NAMALWA (cell line): ENCODE measurements around the gene PRM3.
A peak's percentile ranks its signal among the peaks of the same experiment; 100 is the strongest.

Source experiments
- DNase-seq: peaks from one replicate; pipeline ENCODE4 v3.0.0-alpha.2; 2015; ENCODE audit warnings: low spot score

PRM3 gene

DNA sequence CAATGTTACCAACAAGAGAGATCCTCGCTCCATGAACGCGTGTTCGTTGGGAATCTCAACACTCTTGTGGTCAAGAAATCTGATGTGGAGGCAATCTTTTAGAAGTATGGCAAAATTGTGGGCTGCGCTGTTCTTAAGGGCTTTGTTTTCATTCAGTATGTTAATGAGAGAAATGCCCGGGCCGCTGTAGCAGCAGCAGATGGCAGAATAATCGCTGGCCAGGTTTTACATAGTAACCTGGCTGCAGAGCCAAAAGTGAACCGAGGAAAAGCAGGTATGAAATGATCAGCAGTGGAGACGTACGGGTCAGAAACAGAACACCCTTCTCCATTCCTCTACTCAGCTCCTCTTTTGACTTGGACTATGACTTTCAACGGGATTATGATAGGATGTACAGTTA, 30.8 kb downstream of the PRM3 start:
- no peak for DNase-seq

DNA sequence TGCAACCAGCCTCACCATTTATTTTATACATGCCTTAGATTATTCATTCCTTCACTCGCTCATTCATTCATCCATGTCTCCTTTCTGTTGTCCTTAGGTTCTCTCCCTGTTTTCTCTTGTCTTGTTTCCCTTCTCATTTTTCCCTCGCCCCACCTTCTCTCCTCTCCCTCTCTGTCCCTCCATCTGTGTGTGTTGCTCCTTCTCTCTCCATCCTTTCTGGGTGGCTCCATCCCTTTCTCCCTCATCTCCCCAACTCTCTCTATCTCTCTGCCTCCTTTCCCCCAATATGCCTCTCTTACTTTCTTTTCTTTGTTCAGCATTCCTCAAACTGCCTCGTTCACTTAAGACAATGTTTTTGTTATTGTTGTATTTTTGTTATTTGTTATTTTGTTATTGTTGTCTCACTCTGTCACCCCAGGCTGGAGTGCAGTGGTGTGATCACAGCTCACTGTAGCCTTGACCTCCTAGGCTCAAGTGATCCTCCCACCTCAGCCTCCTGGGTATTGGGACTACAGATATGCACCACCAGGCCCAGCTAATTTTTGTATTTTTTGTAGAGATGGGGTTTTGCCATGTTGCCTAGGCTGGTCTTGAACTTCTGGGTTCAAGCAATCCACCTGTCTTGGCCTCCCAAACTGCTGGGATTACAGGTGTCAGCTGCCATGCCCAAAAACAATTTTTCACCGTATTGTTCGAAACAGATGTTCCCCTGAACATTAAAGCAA, 31.8 kb downstream of the PRM3 start:
- DNase-seq: no peak

DNA sequence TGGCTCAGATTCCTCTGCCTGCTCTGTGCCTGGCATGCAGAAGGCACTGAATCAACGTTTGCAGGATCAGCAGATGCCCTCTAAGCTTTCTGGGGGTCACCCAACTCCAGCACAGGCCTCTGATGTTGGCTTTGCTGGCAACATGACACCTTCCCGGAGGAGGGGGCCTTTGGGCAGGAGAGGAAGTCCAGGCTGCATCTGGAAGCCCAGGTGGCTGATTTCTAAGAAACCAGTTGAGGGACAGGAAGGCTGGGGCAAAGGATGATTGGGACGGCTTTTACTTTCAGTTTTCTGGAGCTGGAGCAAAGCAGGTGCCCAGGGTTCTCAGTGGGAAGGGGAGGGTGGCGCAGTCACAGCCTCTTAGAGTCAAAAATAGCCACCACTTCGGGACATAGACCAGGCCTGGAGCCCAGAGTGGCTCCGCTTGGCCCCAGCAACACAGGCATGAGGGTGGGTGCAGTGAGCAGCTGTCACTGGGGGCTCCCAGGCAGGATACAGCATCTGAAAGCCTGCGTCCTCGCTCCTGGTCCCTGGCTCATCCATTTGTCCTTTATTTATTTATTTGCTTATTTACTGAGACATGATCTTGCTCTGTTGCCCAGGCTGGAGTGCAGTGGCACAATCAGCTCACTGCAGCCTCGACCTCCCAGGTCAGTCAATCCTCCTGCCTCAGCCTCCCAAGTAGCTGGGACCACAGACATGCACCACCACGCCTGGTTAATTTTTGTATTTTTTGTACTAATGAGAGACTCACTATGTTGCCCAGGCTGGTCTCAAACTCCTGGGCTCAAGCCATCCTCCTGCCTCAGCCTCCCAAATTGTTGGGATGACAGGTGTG, 32.6 kb downstream of the PRM3 start:
- no peak for DNase-seq

DNA sequence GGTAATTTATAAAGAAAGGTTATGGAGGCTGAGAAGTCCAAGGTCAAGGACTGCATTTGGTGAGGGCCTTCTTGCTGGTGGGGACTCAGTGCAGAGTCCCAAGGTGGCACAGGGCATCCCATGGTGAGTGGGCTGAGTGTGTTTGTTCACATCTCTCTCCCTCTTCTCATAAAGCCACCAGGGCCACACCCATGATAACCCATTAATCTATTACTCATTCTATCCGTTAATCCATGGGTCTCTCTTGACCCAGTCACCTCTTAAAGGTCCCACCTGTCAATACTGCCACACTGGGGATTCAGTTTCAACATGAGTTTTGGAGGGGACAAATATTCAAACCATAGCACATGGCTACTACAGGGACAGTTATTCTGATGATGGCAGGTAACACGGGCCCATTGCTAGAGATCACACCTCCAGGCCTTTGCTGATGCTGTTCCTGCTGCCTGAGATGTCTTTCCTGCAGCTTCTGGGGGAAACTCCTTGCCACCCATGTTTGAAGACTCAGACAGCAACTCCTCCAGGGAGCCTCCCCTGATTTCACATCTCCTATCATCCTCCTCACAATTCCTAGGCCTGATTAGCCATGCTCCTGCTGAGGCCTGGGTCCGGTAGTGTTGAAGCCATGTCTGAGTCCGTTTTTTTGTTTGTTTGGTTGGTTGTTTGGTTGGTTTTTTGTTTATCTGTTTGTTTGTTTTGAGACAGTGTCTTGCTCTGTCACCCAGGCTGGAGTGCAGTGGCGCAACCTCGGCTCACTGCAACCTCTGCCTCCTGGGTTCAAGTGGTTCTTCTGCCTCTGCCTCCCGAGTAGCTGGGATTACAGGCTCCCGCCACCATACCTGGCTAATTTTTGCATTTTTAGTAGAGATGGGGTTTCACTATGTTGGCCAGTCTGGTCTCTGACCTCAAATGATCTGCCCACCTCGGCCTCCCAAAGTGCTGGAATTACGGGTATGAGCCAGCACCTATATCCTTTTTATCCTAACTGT, 33.5 kb downstream of the PRM3 start:
- DNase-seq: no peak

DNA sequence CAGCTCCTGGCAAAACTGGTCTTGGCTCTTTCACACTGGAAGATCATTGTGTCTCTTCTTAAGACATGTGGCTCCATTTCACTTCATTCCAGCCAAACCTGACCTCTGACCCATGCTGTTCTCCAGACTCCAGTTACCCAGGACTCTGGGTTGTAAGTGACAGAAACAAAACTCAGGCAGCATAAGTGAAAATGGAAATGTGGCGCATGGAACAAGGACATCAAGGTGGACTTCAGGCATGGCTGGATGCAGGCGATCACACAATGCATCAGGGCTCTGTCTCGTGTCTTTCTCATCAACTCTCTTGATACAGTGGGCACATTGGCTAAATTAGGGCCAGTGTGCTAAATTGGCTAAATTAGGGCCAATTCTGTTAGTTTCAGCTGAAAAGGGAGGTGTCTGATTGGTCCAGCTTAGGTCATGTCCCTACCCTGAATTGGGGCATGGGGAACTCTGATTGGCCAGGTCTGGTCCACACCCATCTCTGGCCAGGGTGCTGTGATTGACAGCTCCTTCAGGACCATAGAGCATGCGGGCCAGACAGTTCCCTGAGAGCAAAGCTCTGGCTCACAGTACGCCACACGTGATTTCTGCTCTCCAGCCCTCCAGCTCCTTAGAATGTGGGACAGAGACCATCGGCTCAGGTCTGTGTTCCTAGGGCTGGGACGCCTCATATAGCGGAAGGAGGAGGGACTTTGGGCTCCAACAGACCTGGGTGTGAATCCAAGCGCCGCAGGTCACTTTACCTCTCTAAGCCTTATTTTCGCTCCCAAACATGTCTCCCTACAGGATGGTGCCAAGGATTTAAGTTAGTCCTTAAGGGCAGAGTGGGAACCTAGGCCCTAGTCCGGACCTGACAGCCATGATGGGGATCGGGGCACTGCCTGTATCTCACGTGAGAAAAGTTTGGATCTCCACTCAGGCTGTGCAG, 34.9 kb downstream of the PRM3 start:
- DNase-seq: peak; percentile 51

DNA sequence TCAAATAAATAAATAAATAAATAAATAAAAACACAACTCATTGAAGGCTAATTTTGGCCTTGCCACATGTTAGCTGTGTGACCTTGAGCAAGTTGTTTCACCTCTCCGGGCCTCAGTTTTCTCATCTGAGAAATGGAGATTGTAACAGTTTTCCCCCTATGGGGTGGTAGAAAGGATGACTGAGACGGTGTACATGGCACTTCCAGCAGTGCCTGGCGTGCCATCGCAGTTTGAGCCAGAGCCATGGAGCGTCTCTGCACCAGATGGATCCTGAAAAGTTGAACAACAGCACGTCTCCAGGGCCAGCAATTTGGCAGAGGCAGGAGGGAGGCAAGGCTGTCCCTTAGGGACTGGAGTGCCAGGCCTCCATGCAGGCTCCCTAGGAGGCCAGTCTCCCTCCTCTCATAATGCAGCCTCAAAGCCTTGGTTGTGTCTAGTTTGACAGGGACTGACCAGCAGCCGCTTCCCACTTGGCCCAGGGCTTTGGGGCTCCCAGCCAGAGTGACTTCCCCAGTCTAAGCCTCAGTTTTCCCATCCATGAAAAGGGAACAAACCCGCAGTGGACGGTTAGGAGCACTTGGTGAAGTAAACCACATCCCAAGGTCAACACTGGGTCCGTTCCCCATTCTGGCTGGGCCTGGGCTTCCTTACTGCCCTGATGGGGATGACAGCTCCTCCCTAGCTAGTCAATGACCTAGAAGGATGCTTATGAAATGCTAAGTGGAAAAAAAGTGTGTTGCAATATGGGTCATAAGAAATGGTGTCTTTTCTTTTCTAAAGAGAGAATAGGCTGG, 36.8 kb downstream of the PRM3 start:
- DNase-seq: no peak

DNA sequence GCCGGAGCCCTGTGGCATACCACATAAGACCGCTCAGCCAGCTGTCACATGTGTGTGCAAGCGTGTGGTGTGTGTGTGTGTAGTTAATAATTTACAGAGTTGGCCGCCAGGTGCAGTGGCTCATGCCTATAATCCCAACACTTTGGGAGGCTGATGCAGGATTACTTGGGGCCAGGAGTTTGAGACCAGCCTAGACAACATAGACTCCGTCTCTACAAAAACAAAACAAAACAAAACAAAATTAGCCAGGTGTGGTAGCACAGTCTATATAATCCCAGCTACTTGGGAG, 37.8 kb downstream of the PRM3 start:
- DNase-seq: no peak

DNA sequence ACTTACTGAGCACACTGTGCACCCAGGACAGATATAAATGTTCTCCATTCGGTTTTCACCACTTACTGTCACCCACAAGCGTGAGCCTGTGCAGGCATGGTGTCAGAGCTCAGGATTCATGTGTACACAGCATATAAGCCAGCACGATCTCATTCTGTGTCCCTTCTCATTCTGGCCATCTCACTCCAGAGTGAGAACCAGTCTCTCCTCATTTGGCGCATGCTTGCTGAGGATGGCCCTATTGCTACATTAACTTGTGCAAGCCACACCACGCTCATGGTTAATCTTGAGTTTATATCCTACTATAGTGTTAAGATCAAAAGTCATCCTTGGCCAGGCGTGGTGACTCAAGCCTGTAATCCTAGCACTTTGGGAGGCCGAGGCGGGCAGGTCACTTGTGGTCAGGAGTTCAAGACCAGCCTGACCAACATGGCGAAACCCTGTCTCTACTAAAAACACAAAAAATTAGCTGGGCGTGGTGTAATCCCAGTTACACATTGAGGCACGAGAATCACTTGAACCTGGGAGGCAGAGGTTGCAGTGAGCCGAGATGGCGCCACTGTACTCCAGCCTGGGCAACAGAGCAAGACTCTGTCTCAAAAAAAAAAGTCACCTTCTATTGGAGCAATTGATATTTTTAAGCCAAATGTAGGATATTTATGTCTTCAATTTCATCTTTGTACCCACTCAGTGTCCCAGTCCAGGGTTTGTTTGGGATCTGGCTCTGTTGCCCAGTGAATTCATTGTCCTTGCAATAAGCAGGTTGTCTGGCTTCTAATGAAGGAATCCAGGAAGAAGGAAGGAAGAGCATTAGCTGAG, 38.3 kb downstream of the PRM3 start:
- DNase-seq: no peak

DNA sequence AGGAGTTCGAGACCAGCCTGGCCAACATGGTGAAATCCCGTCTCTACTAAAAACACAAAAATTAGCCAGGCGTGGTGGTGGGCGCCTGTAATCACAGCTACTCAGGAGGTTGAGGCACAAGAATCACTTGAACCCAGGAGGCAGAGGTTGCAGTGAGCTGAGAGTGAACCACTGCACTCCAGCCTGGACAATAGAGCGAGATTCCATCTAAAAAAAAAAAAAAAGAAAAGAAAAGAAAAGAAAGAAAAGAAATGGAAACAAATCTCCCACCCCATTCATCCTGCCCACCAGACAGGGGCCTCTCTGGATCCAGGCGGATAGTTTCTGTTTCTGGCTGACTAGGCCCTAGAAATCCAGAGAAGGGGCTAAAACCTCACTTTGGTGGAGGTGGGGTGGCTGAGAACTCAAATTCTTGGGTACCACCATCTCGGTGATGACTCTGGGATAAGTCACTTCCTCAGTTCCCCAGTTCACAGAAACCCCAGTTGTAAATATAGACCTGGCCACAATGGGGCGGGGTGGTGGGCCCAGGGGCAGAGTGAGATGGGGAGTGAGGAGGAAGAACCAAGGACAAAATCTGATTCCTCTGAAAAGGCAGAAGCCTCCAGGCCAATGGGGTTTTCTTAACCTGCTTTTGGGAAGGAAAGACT, 39.6 kb downstream of the PRM3 start:
- DNase-seq: no peak

DNA sequence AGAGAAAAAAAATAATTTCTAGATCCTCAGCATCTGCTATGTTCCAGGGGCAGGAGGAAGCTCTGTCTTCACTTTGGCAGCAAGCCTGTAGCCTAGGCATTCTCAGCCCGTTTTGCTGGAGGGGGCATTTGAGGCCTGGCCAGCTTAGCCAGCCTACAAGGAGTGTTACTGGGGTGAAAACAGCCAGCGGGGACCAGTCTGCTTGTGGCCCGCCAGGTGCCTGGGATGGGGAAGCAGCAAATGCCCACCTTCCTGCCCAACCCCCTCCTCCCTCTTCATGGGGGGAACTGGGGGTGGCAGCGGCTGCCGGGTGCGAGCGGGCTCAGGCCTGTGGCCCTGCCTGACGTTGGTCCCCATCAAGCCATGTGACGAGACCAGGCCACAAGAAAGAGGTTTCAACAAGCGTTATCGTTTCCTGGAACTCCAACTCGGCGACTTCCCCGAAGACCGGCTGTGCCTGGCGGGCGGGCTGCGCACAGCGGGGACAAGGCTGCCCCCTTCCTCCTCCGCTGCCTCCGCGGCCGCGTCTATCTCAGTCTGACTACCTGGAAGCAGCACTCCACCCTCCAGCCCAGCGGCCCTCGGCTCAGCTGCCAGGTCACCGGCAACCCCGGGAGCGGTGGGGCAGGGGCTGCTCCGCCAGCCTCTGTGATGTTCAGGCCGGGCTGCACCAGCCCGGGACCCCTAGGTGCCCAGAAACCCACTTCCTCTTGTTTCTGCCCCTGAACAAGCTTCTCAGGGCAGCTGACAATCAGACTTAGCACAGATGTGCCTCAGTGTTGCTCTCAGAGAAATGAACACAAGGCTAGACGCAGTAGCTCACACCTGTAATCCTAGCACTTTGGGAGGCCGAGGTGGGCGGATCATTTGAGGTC, 40.3 kb downstream of the PRM3 start:
- no peak for DNase-seq

DNA sequence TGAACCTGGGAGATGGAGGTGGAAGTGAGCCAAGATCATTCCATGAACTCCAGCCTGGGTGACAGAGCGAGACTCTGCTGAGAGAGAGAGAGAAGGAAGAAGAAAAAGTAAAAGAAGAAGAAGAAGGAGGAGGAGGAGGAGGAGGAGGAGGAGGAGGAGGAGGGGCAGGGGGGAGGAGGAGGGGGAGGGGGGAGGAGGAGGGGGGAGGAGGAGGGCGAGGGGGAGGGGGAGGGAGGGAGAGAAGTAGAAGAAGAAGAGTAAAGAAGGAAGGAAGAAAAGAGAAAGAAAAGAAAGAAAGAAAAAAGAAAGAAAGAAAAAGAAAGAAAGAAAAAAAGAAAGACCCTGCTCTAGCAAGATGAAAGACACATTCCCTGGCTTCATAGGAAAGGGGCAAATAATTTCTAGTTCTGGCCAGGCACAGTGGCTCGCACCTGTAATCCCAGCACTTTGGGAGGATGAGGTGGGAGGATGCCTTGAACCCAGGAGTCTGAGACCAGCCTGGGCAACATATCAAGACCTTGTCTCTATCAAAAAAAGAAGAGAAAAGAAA, 41.1 kb downstream of the PRM3 start:
- DNase-seq: no peak

DNA sequence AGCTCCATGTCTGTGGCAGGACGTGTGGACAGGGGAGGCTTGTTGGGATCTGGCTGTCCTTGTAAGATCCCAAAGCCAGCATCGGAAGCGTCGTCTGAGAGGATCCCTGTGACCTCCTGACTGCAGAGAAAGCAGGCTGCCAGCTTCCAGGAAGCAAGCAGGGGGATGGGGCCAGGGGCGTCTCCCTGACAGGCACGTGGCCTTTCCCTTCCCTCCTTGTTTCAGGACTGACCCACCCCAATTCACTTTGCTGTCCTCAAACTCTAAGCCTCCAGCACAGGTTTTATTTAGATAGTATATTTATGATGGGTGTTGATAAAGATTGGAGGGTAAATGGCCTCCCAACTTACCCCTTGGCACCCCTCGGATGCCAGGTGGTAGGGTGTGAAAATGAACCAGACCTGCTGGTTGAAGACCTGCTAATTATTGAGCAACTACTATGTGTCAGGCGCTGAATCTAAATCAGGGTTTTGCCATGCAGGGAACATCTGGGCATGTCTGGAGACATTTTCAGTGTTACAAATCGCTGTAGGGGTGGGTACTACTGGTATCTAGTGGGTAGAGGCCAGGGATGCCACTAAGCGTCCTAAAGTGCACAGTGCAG, 42.0 kb downstream of the PRM3 start:
- no peak for DNase-seq

DNA sequence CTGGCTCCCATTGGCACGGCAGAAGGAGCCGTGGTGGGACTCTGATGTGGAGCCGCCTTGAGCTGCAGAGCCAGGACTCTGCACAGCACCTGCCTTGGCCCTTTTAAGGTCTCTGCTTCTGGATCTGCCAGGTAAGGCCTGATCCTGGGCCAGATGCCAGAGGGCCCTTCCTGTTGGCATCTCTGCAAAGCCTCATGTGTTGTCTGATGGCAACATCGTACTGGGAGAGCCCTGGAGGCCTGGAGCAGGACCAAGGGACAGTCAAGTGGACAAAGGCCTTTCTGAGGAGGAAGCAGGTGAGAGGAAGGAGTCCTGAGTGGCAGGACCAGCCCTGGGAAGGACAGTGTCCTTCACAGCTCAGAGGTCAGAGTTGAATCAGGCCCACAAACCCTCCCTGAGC, 43.5 kb downstream of the PRM3 start:
- no peak for DNase-seq

DNA sequence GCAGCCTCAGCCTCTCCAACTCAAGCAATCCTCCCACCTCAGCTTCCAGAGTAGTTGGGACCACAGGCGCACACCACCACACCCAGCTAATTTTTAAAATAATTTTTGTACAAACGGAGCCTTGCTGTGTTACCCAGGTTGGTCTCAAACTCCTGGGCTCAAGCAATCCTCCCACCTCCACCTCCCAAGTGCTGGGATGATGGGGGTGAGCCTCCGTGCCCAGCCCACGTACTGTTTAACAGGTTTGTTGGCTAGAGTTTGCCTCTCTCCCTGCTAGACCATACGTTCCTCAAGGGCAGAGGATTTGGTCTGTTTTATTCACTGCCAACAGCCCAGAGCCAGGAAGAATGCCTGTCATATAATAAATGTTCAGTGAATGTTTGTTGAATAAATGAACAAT, 44.0 kb downstream of the PRM3 start:
- DNase-seq: no peak

DNA sequence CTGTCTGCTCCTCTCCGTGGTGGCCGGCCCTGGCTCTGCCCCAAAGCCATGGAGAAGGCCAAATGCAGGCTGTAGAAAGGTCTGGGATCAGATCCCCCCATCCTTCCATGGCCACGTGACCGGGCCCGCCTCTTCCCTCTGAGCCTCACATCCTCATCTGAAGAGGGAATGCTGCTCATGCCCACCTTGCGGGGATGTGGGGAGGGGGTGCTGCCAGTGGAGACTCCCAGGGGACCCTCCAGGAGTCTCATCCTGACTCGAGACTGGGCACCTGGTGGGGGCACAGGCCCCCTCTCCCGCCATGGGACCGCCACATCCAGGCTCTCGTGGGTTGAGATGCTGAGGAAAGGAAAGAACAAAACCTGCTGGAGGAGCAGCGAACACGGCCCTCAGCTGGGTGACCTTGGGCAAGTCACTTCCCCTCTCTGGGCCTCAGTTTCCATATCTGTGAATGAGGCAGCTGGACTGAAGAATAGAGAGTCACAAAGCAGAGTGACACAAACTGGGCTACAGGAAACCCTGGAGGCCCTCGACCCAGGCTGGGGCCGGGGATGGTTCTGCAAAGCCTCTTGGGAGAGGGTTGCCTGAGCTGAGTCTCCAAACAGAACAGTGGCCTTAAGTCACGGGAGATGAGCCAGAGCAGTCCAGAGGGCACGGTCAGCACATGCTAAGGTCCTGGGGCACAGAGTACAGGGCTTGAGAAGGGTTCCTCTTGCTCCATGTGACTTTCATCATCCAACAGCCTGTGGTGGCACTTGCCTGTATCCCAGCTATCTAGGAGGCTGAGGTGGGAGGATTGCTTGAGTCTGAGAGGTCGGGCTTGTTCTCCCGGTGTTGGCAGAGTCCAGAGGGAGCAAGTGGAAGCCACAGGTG, 47.5 kb downstream of the PRM3 start:
- DNase-seq: no peak

DNA sequence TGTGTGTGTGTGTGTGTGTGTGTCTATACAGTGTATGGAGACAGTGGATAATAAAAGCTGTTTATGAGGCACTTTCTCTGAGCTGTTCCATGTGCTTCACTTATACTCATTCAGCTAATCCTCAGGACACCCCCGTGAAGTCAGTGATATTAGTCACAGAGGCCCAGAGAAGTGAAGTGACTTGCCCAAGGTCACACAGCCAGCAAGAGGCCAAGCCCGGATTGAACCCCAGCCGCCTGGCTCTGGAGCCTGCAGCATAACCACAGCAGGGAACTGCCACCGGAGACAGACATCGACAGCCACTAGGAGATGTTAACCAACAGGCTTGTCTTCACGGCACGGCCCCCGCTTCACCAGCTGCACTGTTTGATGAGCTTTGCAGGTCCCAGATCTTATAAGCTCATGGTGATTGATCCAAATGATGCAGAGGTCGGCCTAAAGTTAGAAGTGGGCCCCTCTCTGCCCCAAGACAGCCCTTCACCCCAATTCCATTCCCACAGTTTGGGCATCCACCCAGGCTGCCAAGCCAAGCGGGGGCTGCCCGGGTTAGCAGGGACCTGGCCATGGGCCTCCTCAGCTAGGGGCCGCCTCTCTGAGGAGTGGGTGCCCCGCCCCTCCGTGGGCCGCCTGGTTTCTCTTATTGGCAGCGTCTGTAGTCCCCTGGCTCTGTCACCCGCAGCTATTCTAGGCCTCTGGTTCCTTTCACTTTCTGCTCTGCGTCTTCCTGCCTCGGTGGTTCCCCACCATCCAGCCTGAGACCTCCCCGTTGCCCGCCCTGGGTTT, 48.3 kb downstream of the PRM3 start:
- DNase-seq: peak; percentile 91
